Mesothelial cell of epicardium (in vitro differentiated cells): ENCODE measurements around the gene RAD51AP1. TPM values are rescaled to one million over a fixed set of nuclear protein-coding genes. Genes with fewer than 3 reads are reported as not detected.
A peak's percentile ranks its signal among the peaks of the same experiment; 100 is the strongest.
"Not testable (repeated sequence)": the region's sequence is repeated elsewhere in the genome, so short reads cannot be mapped to it uniquely, and the experiment has no call there.

Source experiments
- DNase-seq, 2 experiments: peaks; one replicate each; pipeline ENCODE4 v3.0.0; 2021; ENCODE audit warnings: low spot score in 2 of 2; ENCODE audit not compliant: unreplicated experiment in 2 of 2
- H3K27ac Mint-ChIP-seq: 2 replicates; pipeline ENCODE4 v1.8.0; 2021; ENCODE audit warnings: mixed read lengths
- H3K27me3 Mint-ChIP-seq: 2 replicates; pipeline ENCODE4 v1.8.0; 2021; ENCODE audit warnings: low read depth, mixed read lengths
- H3K36me3 Mint-ChIP-seq: 2 replicates; pipeline ENCODE4 v1.8.0; 2021; ENCODE audit warnings: mixed read lengths
- H3K4me1 Mint-ChIP-seq: 2 replicates; pipeline ENCODE4 v1.8.0; 2021; ENCODE audit warnings: mixed read lengths
- H3K4me3 Mint-ChIP-seq: 2 replicates; pipeline ENCODE4 v1.8.0; 2021; ENCODE audit warnings: mild to moderate bottlenecking, moderate library complexity, mixed read lengths
- H3K9me3 Mint-ChIP-seq: 2 replicates; pipeline ENCODE4 v1.8.0; 2021; ENCODE audit warnings: mixed read lengths
- CTCF ChIP-seq: fragments of 200-600 bp; sonication (generic); IDR thresholded peaks from one replicate; pipeline ENCODE4 v1.5.0; 2021; ENCODE audit warnings: antibody characterized with exemption; ENCODE audit not compliant: unreplicated experiment
- total RNA-seq: library from RNA; stranded (reverse); gene quantifications from 3 replicates; pipeline ENCODE4 v1.2.1, GENCODE V29; 2021

RAD51AP1 gene
- total RNA-seq, 1 donor from 2014 or later = 17.3 TPM

- H3K27me3 Mint-ChIP-seq = no peaks in the 10 kb centered on the region
- no peak for DNase-seq
- H3K4me1 Mint-ChIP-seq = no peaks in the 10 kb centered on the region
- H3K4me3 Mint-ChIP-seq = no peak overlapping the region
- no peak for TF ChIP-seq CTCF
- no peak overlapping the region for H3K27ac Mint-ChIP-seq
- H3K36me3 Mint-ChIP-seq = peaks cover 22% of the 10 kb centered on the region
- no peaks in the 10 kb centered on the region for H3K9me3 Mint-ChIP-seq
These were observed 33.2 kb upstream of the RAD51AP1 start for GRCh38 chr12:4505376-4505986.

GRCh38 chr12:4506430-4506829, 32.3 kb upstream of the RAD51AP1 start:
- DNase-seq = no peak
- TF ChIP-seq CTCF = no peak
- Mint-ChIP-seq H3K27me3 (no peaks in the 10 kb centered on the region), H3K9me3 (no peaks in the 10 kb centered on the region), H3K4me1 (no peaks in the 10 kb centered on the region), H3K4me3 (no peak overlapping the region), H3K36me3 (peaks cover 17% of the 10 kb centered on the region), H3K27ac (no peak overlapping the region)

- H3K27ac Mint-ChIP-seq = no peak overlapping the region
- no peak for DNase-seq
These were observed 31.8 kb upstream of the RAD51AP1 start for GRCh38 chr12:4506870-4507269.

GRCh38 chr12:4508503-4508902, 30.2 kb upstream of the RAD51AP1 start:
- Mint-ChIP-seq H3K4me3 (peak overlapping the region; percentile 67), H3K36me3 (peaks cover 11% of the 10 kb centered on the region), H3K27ac (peak overlapping the region; percentile 53)
- not testable (repeated sequence) for H3K4me1 Mint-ChIP-seq, H3K9me3 Mint-ChIP-seq, DNase-seq, H3K27me3 Mint-ChIP-seq

More at GRCh38 chr12:4506870-4507269, 31.8 kb upstream of the RAD51AP1 start:
- Mint-ChIP-seq H3K9me3 (no peaks in the 10 kb centered on the region), H3K36me3 (peaks cover 14% of the 10 kb centered on the region), H3K27me3 (no peaks in the 10 kb centered on the region), H3K4me3 (no peak overlapping the region), H3K4me1 (no peaks in the 10 kb centered on the region)
- no peak for TF ChIP-seq CTCF

- not testable (repeated sequence) for DNase-seq, H3K4me1 Mint-ChIP-seq, H3K27ac Mint-ChIP-seq, H3K9me3 Mint-ChIP-seq, H3K36me3 Mint-ChIP-seq, H3K27me3 Mint-ChIP-seq
- H3K4me3 Mint-ChIP-seq = peak overlapping the region; percentile 22
These were observed 29.4 kb upstream of the RAD51AP1 start for GRCh38 chr12:4509269-4509668.

- no peaks in the 10 kb centered on the region for H3K27me3 Mint-ChIP-seq
- no peak for DNase-seq
- H3K27ac Mint-ChIP-seq = no peak overlapping the region
- H3K36me3 Mint-ChIP-seq = peaks cover 42% of the 10 kb centered on the region
- no peaks in the 10 kb centered on the region for H3K4me1 Mint-ChIP-seq
- no peak for TF ChIP-seq CTCF
- no peak overlapping the region for H3K4me3 Mint-ChIP-seq
- H3K9me3 Mint-ChIP-seq = peaks cover 5% of the 10 kb centered on the region
These were observed 20.5 kb upstream of the RAD51AP1 start for GRCh38 chr12:4518106-4518728.

- H3K9me3 Mint-ChIP-seq, H3K27me3 Mint-ChIP-seq: not testable (repeated sequence)
These were observed 15.2 kb upstream of the RAD51AP1 start for GRCh38 chr12:4523443-4523842.

More at GRCh38 chr12:4523443-4523842, 15.2 kb upstream of the RAD51AP1 start:
- H3K4me1 Mint-ChIP-seq, DNase-seq, H3K4me3 Mint-ChIP-seq, H3K27ac Mint-ChIP-seq: not testable (repeated sequence)
- H3K36me3 Mint-ChIP-seq = peaks cover 31% of the 10 kb centered on the region
